Pancreas (tissue), 10 donors: ENCODE data around the gene PRPF8. TPM values are rescaled to one million over a fixed set of nuclear protein-coding genes. Genes with fewer than 3 reads are reported as not detected.
"Not testable (repeated sequence)": the region's sequence is repeated elsewhere in the genome, so short reads cannot be mapped to it uniquely, and the experiment has no call there.

ENCODE experiments used
- ATAC-seq, 4 donors: fragments of 200-7000 bp; cut with Tn5 transposase; one replicate each; pipeline versions ENCODE4 v1.8.0 to v1.9.1; 2020; ENCODE audit warnings: mild to moderate bottlenecking in 4 of 4, moderate library complexity in 4 of 4
- DNase-seq, 6 donors: peaks; one replicate each; pipeline ENCODE4 v3.0.0-alpha.2; 2020
- FAIRE-seq: peaks from 2 replicates; lab custom pipeline; 2012; peaks lifted over from hg19 to GRCh38; lab: Jason Lieb, UNC
- H3K27ac ChIP-seq, 4 donors: fragments of 200-600 bp; sonication (generic); 1 replicate in 3 of 4; 2 replicates in 1 of 4; pipeline versions ENCODE4 v1.5.0 to v1.8.0; 2020
- H3K27me3 ChIP-seq, 4 donors: fragments of 200-600 bp; one replicate each; pipeline ENCODE4 v1.8.0; 2021
- H3K36me3 ChIP-seq, 3 donors: fragments of 200-600 bp; sonication (generic) in 1 of 3; one replicate each; pipeline versions ENCODE4 v1.5.0 to v1.8.0; 2020 to 2021
- H3K4me1 ChIP-seq, 3 donors: fragments of 200-600 bp; one replicate each; pipeline ENCODE4 v1.8.0; 2021
- H3K4me3 ChIP-seq, 4 donors: fragments of 200-600 bp; sonication (generic) in 2 of 4; one replicate each; pipeline versions ENCODE4 v1.5.0 to v1.8.0; 2020 to 2021
- H3K9me3 ChIP-seq, 4 donors: fragments of 200-600 bp; one replicate each; pipeline ENCODE4 v1.8.0; 2021
- WGBS, 2 donors: extraction: QIAGEN DNeasy Blood & Tissue Kit; methylation state at CpG; one replicate each; pipeline ENCODE4 v1.1.7; 2013; 5-methylcytosine and 5-hydroxymethylcytosine counted together
- intact Hi-C, 3 donors: fragments of 100-400 bp; cut with DNase I; formaldehyde crosslinking; loops; one replicate each; pipeline versions ENCODE4 v1.11.1 to v1.14.2; 2022
- polyA plus RNA-seq, 2 donors: library from polyadenylated mRNA; stranded (reverse); fragments of 200-250 nt; gene quantifications; one replicate each; pipeline ENCODE4 v1.2.3, GENCODE V29; 2013
- total RNA-seq, 6 donors: library from RNA; stranded (reverse); fragmentation: NEBNext Ultra II Directional in 4 of 6; extraction: Animal tissue kit (Norgen Biotek cat#: 25700) in 4 of 6; gene quantifications; one replicate each; pipeline versions ENCODE4 v1.2.1 to v1.2.4, GENCODE V29; 2021 to 2023
- TF ChIP-seq, protein P1 (sequence below), 4 donors: fragments of 200-600 bp; sonication (generic) in 3 of 4; IDR thresholded peaks; one replicate each; pipeline versions ENCODE4 v1.5.0 to v1.8.0; 2021; ENCODE audit warnings: antibody characterized with exemption in 4 of 4
- donor health status: healthy with polysubstance abuse.
- donor health status: DM: no; HTN: no; CAD: no; lungs with moderate emphysema.
- donor health status: DM: no; HTN: no; CAD: no.
- donor health status: control.
- donor health status: control.
- donor health status: Bipolar disorder and iron deficiency.
- donor health status: DM: yes; HTN: yes; CAD: no.
- donor health status: DM: no; HTN: no; CAD: no.
- donor health status: DM: no; HTN: no; CAD: no.
- donor health status: DM: yes; HTN: yes; CAD: no.

Gene PRPF8
- total and polyA plus RNA-seq, 8 donors = 78.9 to 129 (median 97.7) TPM

DNA sequence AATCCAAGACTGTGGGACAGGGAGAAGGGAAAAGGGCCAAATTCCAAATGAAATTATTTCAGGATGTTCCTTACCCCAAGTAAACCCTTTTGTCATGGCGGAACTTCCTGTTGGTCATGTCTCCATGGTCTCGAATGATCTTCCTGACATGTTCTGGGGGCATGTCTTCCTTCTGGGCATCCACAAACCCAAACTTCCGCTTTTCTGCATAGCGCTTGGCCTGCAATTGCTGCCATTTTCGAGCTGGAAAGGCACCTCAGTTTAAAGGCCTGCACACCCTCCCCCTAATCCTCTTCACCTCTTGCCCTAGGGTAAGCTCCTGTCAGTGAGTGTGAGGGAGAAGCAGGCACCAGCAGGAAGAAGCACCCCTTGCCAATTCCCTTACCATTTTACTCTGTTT, 1.2 kb downstream of the PRPF8 start:
- no peak for FAIRE-seq
- H3K27ac ChIP-seq = no peak overlapping the region
- H3K4me1 ChIP-seq = peaks cover 0 to 15% (median 5%) of the 10 kb centered on the region in 3 donors
- no peak for DNase-seq
- TF ChIP-seq, protein P1, sequence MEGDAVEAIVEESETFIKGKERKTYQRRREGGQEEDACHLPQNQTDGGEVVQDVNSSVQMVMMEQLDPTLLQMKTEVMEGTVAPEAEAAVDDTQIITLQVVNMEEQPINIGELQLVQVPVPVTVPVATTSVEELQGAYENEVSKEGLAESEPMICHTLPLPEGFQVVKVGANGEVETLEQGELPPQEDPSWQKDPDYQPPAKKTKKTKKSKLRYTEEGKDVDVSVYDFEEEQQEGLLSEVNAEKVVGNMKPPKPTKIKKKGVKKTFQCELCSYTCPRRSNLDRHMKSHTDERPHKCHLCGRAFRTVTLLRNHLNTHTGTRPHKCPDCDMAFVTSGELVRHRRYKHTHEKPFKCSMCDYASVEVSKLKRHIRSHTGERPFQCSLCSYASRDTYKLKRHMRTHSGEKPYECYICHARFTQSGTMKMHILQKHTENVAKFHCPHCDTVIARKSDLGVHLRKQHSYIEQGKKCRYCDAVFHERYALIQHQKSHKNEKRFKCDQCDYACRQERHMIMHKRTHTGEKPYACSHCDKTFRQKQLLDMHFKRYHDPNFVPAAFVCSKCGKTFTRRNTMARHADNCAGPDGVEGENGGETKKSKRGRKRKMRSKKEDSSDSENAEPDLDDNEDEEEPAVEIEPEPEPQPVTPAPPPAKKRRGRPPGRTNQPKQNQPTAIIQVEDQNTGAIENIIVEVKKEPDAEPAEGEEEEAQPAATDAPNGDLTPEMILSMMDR (IDR thresholded peaks at IDR 0.05) = no peak
- intact Hi-C loops = no loop called here
- WGBS, 2 donors = 64 to 70% methylated on average over 5 of the region's 5 CpGs
- no peaks in the 10 kb centered on the region for H3K9me3 ChIP-seq
- peak overlapping the region in 3 of 4 donors; percentile 72 to 77 (median 74) for H3K4me3 ChIP-seq
- ATAC-seq = no peak
- no peaks in the 10 kb centered on the region for H3K27me3 ChIP-seq
- peaks cover 0 to 45% (median 32%) of the 10 kb centered on the region in 3 donors for H3K36me3 ChIP-seq

DNA sequence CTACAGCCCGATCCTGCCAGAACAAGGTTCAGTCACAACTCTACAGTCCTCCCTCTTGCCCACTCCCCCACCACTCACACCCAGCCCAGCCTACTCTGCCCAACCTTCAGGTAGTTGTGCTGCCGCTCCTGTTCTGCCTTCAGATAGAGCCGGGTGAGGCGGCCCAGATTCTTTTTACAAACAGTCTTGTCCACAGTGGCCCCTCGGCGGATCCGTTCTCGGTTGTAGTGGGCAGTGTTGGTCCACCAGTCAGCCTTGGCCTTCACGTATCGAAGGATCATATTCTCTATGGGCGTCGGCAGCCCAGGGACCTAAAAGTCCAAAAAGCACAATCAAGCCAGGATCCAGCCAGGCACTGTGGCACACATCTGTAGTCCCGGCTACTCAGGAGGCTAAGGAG, 8.3 kb downstream of the PRPF8 start:
- TF ChIP-seq, protein P1 (IDR thresholded peaks at IDR 0.05) = no peak
- Histone ChIP-seq H3K27me3 (no peaks in the 10 kb centered on the region), H3K9me3 (no peaks in the 10 kb centered on the region), H3K4me1 (no peaks in the 10 kb centered on the region), H3K36me3 (peaks cover 29 to 97% (median 88%) of the 10 kb centered on the region in 3 donors), H3K27ac (no peak overlapping the region), H3K4me3 (no peak overlapping the region)
- 90 to 96% methylated on average over 13 of the region's 13 CpGs for WGBS, 2 donors
- intact Hi-C loops = no loop called here
- ATAC-seq = no peak
- no peak for FAIRE-seq
- DNase-seq = no peak

DNA sequence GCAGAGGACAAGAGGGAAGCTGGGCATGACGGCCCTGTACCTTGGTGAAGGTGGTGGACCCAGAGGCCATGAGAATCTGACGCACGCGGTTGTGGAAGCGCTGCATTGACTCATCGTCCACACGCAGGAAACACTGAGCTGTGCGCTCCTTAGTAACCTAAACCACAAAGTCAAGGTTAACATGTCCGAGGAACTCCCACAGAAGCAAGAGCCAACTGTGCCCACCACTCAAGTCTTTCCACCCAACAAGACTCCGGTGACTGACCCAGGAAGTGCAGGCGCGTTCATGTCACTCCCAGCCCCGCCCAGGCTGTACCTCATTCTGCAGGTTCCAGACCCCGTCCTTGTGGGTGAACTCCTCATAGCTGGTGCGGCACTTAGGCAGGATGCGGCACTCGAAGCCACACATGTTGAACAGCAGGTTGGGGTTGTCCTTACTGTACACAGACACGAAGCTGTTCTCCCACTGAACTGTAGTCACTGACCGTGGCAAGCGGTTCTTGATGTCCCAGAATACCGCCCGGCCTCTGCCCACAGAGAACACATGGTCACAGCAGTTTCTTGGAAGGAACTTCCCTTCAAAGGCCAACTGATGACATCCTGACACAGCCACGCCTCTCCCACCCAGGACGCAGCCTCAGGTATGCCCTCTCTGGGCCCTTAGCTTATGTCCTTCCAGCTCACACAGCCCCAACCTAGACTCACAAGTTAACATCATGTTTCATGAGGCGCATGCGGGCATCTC, 11.5 kb downstream of the PRPF8 start:
- intact Hi-C loops = no loop called here
- WGBS, 2 donors = 92 to 93% methylated on average over 26 of the region's 26 CpGs
- DNase-seq = no peak
- Histone ChIP-seq H3K27ac (no peak overlapping the region), H3K27me3 (no peaks in the 10 kb centered on the region), H3K4me3 (no peak overlapping the region), H3K4me1 (no peaks in the 10 kb centered on the region), H3K36me3 (peaks cover 29 to 84% (median 69%) of the 10 kb centered on the region in 3 donors), H3K9me3 (no peaks in the 10 kb centered on the region)
- ATAC-seq = no peak
- no peak for FAIRE-seq
- TF ChIP-seq, protein P1 (IDR thresholded peaks at IDR 0.05) = no peak

DNA sequence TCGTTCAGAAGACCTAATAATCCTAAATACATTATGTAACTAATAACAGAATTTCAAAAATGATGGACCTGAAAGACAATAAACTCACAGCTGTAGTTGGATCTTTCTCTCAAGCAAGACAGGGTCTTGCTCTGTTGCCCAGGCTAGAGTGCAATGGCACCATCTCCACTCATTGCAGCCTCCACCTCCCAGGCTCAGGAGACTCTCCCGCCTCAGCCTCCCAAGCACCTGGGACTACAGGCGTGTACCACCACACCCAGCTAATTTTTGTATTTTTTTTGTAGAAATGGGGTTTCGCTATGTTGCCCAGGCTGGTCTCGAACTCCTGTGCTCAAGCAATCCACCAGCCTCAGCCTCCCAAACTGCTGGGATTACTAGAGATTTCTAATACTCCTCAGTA, 20.7 kb downstream of the PRPF8 start:
- intact Hi-C loops, H3K9me3 ChIP-seq, H3K4me3 ChIP-seq, FAIRE-seq, H3K4me1 ChIP-seq, ATAC-seq, H3K27ac ChIP-seq, H3K27me3 ChIP-seq: not testable (repeated sequence)
- 90 to 92% methylated on average over 5 of the region's 5 CpGs for WGBS, 2 donors
- DNase-seq = peak in 1 of 6 donors; percentile 8
- H3K36me3 ChIP-seq = peaks cover 14 to 59% (median 42%) of the 10 kb centered on the region in 3 donors

DNA sequence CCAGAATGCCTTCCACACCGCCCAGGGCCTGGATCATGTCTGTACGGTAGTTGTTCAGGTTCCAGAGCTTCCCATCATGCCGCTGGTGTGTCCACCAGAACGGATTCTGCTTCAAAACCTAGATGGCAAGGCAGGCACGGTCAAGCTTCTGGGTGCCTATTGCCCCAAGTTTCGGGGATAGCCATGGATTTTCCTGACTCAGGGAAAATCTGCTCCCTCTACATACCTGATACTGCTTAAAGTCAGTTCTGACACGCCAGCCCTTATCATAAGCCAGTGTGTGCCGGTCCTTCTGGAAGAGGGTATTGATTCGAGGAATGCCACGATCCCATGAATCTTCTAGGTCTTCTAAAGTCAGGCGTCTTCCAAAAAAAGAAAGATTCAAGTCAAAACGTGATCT, 23.6 kb downstream of the PRPF8 start:
- TF ChIP-seq, protein P1 (IDR thresholded peaks at IDR 0.05) = no peak
- Histone ChIP-seq H3K4me3 (no peak overlapping the region), H3K4me1 (no peaks in the 10 kb centered on the region), H3K27ac (no peak overlapping the region), H3K27me3 (no peaks in the 10 kb centered on the region), H3K9me3 (no peaks in the 10 kb centered on the region), H3K36me3 (peaks cover 23 to 79% (median 66%) of the 10 kb centered on the region in 3 donors)
- FAIRE-seq (no peak), DNase-seq (no peak), ATAC-seq (no peak)
- WGBS, 2 donors = 90 to 92% methylated on average over 12 of the region's 12 CpGs
- intact Hi-C loops = no loop called here
